ENCODE results near the gene SLC25A42. TPM values are rescaled to one million over a fixed set of nuclear protein-coding genes. Genes with fewer than 3 reads are reported as not detected.

The SLC25A42 gene
- total RNA-seq, 1 donor from 2014 or later, result 27.2 TPM

GRCh38 chr19:19159534-19159933 is 95.7 kb downstream of the SLC25A42 start:
- H3K4me3 ChIP-seq, result no peak overlapping the region
- intact Hi-C loops (cut with micrococcal nuclease), result no loop called here
- H3K4me1 ChIP-seq, result no peaks in the 10 kb centered on the region
- peaks cover 9% of the 10 kb centered on the region for H3K36me3 ChIP-seq
- no peak overlapping the region for H3K27ac ChIP-seq (replicated peaks)
- peaks cover 7% of the 10 kb centered on the region for H3K9me3 ChIP-seq (replicated peaks)
- peaks cover 10% of the 10 kb centered on the region for H3K27me3 ChIP-seq (ENCODE audit: low read depth)
- TF ChIP-seq CTCF (IDR thresholded peaks at IDR 0.05; ENCODE audit: borderline replicate concordance), result no peak
- no peak for DNase-seq

GRCh38 chr19:19160461-19161035 is 96.8 kb downstream of the SLC25A42 start:
- no peak for DNase-seq
- Histone ChIP-seq H3K27me3 (ENCODE audit: low read depth) (peaks cover 10% of the 10 kb centered on the region), H3K4me1 (no peaks in the 10 kb centered on the region), H3K4me3 (no peak overlapping the region), H3K27ac (replicated peaks) (no peak overlapping the region), H3K9me3 (replicated peaks) (peaks cover 7% of the 10 kb centered on the region), H3K36me3 (peaks cover 7% of the 10 kb centered on the region)
- TF ChIP-seq CTCF (IDR thresholded peaks at IDR 0.05; ENCODE audit: borderline replicate concordance), result no peak
- intact Hi-C loops (cut with micrococcal nuclease), result no loop called here

GRCh38 chr19:19162495-19162894 is 98.7 kb downstream of the SLC25A42 start:
- TF ChIP-seq CTCF (IDR thresholded peaks at IDR 0.05; ENCODE audit: borderline replicate concordance), result no peak
- H3K36me3 ChIP-seq, result no peaks in the 10 kb centered on the region
- no peak for DNase-seq
- H3K4me3 ChIP-seq, result no peak overlapping the region
- intact Hi-C loops (cut with micrococcal nuclease), result no loop called here
- no peaks in the 10 kb centered on the region for H3K4me1 ChIP-seq
- no peak overlapping the region for H3K27ac ChIP-seq (replicated peaks)
- no peaks in the 10 kb centered on the region for H3K9me3 ChIP-seq (replicated peaks)
- H3K27me3 ChIP-seq (ENCODE audit: low read depth), result peaks cover 10% of the 10 kb centered on the region

Other genes starting within 250 kb of the SLC25A42 start
- gene UPF1, start 232.0 kb upstream of the SLC25A42 start, total RNA-seq, result 32.3 TPM
- gene CERS1, start 167.8 kb upstream of the SLC25A42 start, total RNA-seq, result 1.4 TPM
- 128 TPM for gene COPE, start 144.6 kb upstream of the SLC25A42 start, total RNA-seq
- gene DDX49, start 144.3 kb upstream of the SLC25A42 start, total RNA-seq, result 22.4 TPM
- gene HOMER3, start 122.8 kb upstream of the SLC25A42 start, total RNA-seq, result 14.7 TPM
- gene SUGP2, start 30.5 kb upstream of the SLC25A42 start, total RNA-seq, result 68.2 TPM
- gene ARMC6, start 30.4 kb upstream of the SLC25A42 start, total RNA-seq, result 15.0 TPM
- 22.9 TPM for gene TMEM161A, start 74.5 kb downstream of the SLC25A42 start, total RNA-seq
- 0.49 TPM for gene MEF2B, start 106.3 kb downstream of the SLC25A42 start, total RNA-seq
- 20.2 TPM for gene BORCS8, start 128.2 kb downstream of the SLC25A42 start, total RNA-seq
- 37.2 TPM for gene RFXANK, start 128.3 kb downstream of the SLC25A42 start, total RNA-seq
- gene NR2C2AP, start 139.4 kb downstream of the SLC25A42 start, total RNA-seq, result 6.3 TPM
- gene NCAN, start 148.0 kb downstream of the SLC25A42 start, total RNA-seq, result not detected
- 0.30 TPM for gene TM6SF2, start 209.3 kb downstream of the SLC25A42 start, total RNA-seq

Data from left ventricle myocardium inferior (tissue), 1 donor.